ENCODE results near the gene RANBP17. TPM values are rescaled to one million over a fixed set of nuclear protein-coding genes. Genes with fewer than 3 reads are reported as not detected.
"Not testable (repeated sequence)": the region's sequence is repeated elsewhere in the genome, so short reads cannot be mapped to it uniquely, and the experiment has no call there.

Gene RANBP17
- total and polyA plus RNA-seq, 2 experiments from 2014 or later, result 10.9 to 20.0 TPM

GRCh38 chr5:170920196-170920595 is 58.4 kb downstream of the RANBP17 start:
- H3K4me3 ChIP-seq, result no peak overlapping the region
- no peaks in the 10 kb centered on the region for H3K9me3 ChIP-seq (ENCODE audit: low read depth)
- no peak for DNase-seq (ENCODE audit: low read depth in 1 of 2, low spot score in 1 of 2)
- no peak for TF ChIP-seq CTCF (IDR thresholded peaks at IDR 0.05; ENCODE audit: low read depth, low read length)
- H3K36me3 ChIP-seq, result peaks cover 3% of the 10 kb centered on the region
- no peaks in the 10 kb centered on the region for H3K27me3 ChIP-seq
- no peaks in the 10 kb centered on the region for H3K4me1 ChIP-seq (ENCODE audit: low read depth)
- no peak overlapping the region for H3K27ac ChIP-seq

- not testable (repeated sequence) for DNase-seq (ENCODE audit: low read depth in 1 of 2, low spot score in 1 of 2); H3K36me3 ChIP-seq; H3K27me3 ChIP-seq; H3K9me3 ChIP-seq (ENCODE audit: low read depth); H3K4me1 ChIP-seq (ENCODE audit: low read depth); H3K27ac ChIP-seq; H3K4me3 ChIP-seq
Measured at GRCh38 chr5:170922331-170922730, 60.5 kb downstream of the RANBP17 start.

GRCh38 chr5:170923910-170924620 is 62.2 kb downstream of the RANBP17 start:
- Histone ChIP-seq H3K36me3 (peaks cover 3% of the 10 kb centered on the region), H3K4me3 (no peak overlapping the region), H3K9me3 (ENCODE audit: low read depth) (no peaks in the 10 kb centered on the region), H3K27ac (no peak overlapping the region), H3K4me1 (ENCODE audit: low read depth) (no peaks in the 10 kb centered on the region), H3K27me3 (no peaks in the 10 kb centered on the region)
- no peak for TF ChIP-seq CTCF (IDR thresholded peaks at IDR 0.05; ENCODE audit: low read depth, low read length)
- no peak for DNase-seq (ENCODE audit: low read depth in 1 of 2, low spot score in 1 of 2)

- H3K27me3 ChIP-seq; H3K4me3 ChIP-seq; H3K9me3 ChIP-seq (ENCODE audit: low read depth); H3K4me1 ChIP-seq (ENCODE audit: low read depth); H3K27ac ChIP-seq; H3K36me3 ChIP-seq; DNase-seq (ENCODE audit: low read depth in 1 of 2, low spot score in 1 of 2): not testable (repeated sequence)
Measured at GRCh38 chr5:170935534-170936218, 73.9 kb downstream of the RANBP17 start.

- DNase-seq (ENCODE audit: low read depth in 1 of 2, low spot score in 1 of 2), result no peak
- Histone ChIP-seq H3K27me3 (no peaks in the 10 kb centered on the region), H3K4me3 (no peak overlapping the region), H3K36me3 (peaks cover 2% of the 10 kb centered on the region), H3K27ac (no peak overlapping the region), H3K9me3 (ENCODE audit: low read depth) (no peaks in the 10 kb centered on the region), H3K4me1 (ENCODE audit: low read depth) (no peaks in the 10 kb centered on the region)
- no peak for TF ChIP-seq CTCF (IDR thresholded peaks at IDR 0.05; ENCODE audit: low read depth, low read length)
Measured at GRCh38 chr5:170937072-170937471, 75.3 kb downstream of the RANBP17 start.

GRCh38 chr5:170937914-170938313 is 76.1 kb downstream of the RANBP17 start:
- no peak for TF ChIP-seq CTCF (IDR thresholded peaks at IDR 0.05; ENCODE audit: low read depth, low read length)
- Histone ChIP-seq H3K9me3 (ENCODE audit: low read depth) (no peaks in the 10 kb centered on the region), H3K4me1 (ENCODE audit: low read depth) (no peaks in the 10 kb centered on the region), H3K27ac (no peak overlapping the region), H3K4me3 (no peak overlapping the region), H3K36me3 (peaks cover 2% of the 10 kb centered on the region), H3K27me3 (no peaks in the 10 kb centered on the region)
- no peak for DNase-seq (ENCODE audit: low read depth in 1 of 2, low spot score in 1 of 2)
